ENCODE measurements around the gene EIF3K. TPM values are rescaled to one million over a fixed set of nuclear protein-coding genes. Genes with fewer than 3 reads are reported as not detected.

EIF3K gene
- total and polyA plus RNA-seq, 2 of the 8 experiments (the other 6 are each of a cell fraction or from before 2014, with no cell fraction given), result 329 to 937 TPM

DNA sequence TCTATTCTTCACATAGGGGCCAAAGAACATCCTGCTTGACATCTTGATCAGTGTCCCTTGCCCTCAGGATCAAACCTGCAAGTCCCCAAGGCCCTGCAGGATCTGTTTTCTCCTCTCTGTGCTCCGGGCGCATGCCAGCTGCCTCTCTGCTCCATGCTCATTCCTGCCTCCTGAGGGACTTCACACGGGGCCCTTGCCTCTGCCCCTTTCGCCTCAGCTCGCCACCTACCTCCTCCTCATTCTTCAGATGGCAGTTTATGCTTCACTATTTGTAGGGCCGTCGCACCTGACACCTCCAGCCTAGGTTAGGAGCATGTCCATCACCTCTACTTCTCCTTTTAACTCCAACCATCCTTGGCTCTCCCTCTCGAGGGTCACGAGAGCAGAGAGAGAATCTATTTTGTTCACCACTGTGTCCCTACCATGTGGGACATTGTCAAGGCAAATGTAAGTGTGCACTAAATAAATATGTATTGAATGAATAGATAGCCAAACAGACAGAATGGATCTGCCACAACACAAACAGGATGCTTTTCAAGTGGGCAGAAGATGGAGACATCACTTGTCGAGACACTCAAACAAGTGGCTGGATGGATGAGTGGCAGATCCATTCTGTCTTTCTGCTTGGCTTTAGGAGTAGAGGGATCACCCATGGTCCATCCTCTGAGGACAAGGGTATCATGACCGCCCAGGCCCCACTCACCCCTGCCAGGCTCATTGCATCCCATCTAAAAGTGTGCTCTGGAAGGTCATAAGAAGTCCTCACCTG, 58.1 kb downstream of the EIF3K start:
- no peak overlapping the region for H3K56ac ChIP-seq (replicated peaks; ENCODE audit: insufficient read length, low read depth, low read length)
- peaks cover 3 to 15% (median 8%) of the 10 kb centered on the region in 4 experiments for H3K4me1 ChIP-seq (replicated peaks in 1 of 4; ENCODE audit: control insufficient read depth in 3 of 4, insufficient read depth in 4 of 4, low read length in 3 of 4)
- no peak overlapping the region for H4K8ac ChIP-seq (ENCODE audit: extremely low read depth, insufficient read depth, low read length)
- no peak overlapping the region for H2BK120ac ChIP-seq (replicated peaks; ENCODE audit: low read depth, low read length)
- 87% methylated on average over 9 of the region's 11 CpGs; no CpG with 5 or more reads in 1 of the 2 experiments for whole genome bisulfite sequencing, 2 experiments (ENCODE audit: extremely low coverage in 1 of 2, insufficient coverage in 1 of 2, insufficient read length in 1 of 2, insufficient replicate concordance in 2 of 2, low coverage in 1 of 2, low lambda C conversion rate in 2 of 2, missing lambda C conversion rate in 1 of 2)
- no peaks in the 10 kb centered on the region for H3K27me3 ChIP-seq (replicated peaks in 1 of 4; ENCODE audit: control insufficient read depth in 3 of 4, extremely low read depth in 1 of 4, insufficient read depth in 3 of 4, low read length in 3 of 4)
- H3K4me2 ChIP-seq (ENCODE audit: insufficient read depth in 1 of 2, low read depth in 2 of 2, low read length in 2 of 2), result no peak overlapping the region
- FAIRE-seq (no peak), DNase-seq (ENCODE audit: low read depth in 1 of 2, low spot score in 2 of 2) (no peak)
- ChIA-PET POLR2A (ENCODE audit: partially characterized antibody) (interaction anchor here (1.2 to 23.4 kb wide), 2 partner anchors 15 to 40 kb away, joined by 4 to 495 read pairs; no protein-coding TSS in a partner anchor), CTCF (ENCODE audit: partially characterized antibody) (interaction anchor here (0.9 to 3.3 kb wide), 8 partner anchors 9 to 64 kb away, joined by 3 to 10 read pairs (median 5); no protein-coding TSS in a partner anchor)
- peak overlapping the region; percentile 5 for H3K4ac ChIP-seq (replicated peaks; ENCODE audit: insufficient read length, low read depth, low read length)
- H3K79me1 ChIP-seq (ENCODE audit: low read depth, low read length), result peaks cover 28% of the 10 kb centered on the region
- no peak overlapping the region for H2AFZ ChIP-seq (ENCODE audit: low read length)
- H3K18ac ChIP-seq (ENCODE audit: extremely low read depth, low read length), result no peak overlapping the region
- 0 out of 2 replicates have a peak overlapping the region, but pooled peaks have one; percentile 5 for H3K27ac ChIP-seq (ENCODE audit: low read depth, low read length)
- no peak overlapping the region for H3K23ac ChIP-seq (ENCODE audit: insufficient read length)
- H4K5ac ChIP-seq (ENCODE audit: insufficient read length, low read depth, low read length), result no peak overlapping the region
- peaks cover 27 to 89% of the 10 kb centered on the region in 2 experiments for H3K79me2 ChIP-seq (ENCODE audit: control insufficient read depth in 1 of 2, insufficient read depth in 2 of 2, low read length in 2 of 2)
- no peaks in the 10 kb centered on the region for H3K36me3 ChIP-seq (ENCODE audit: control insufficient read depth in 2 of 4, insufficient read depth in 4 of 4, low read length in 3 of 4)
- no peaks in the 10 kb centered on the region for H3K9me3 ChIP-seq (ENCODE audit: insufficient read depth in 2 of 2, low read depth in 1 of 2, low read length in 1 of 2)
- H2BK20ac ChIP-seq (ENCODE audit: low read length), result no peak overlapping the region
- H2AK5ac ChIP-seq (ENCODE audit: low read depth, low read length), result no peak overlapping the region
- no peak overlapping the region for H2BK12ac ChIP-seq (ENCODE audit: low read depth, low read length)
- H3K4me3 ChIP-seq (ENCODE audit: extremely low read depth in 1 of 4, insufficient read depth in 2 of 4, low read depth in 3 of 4, low read length in 4 of 4), result no peak overlapping the region
- H3K14ac ChIP-seq (ENCODE audit: insufficient read length), result no peak overlapping the region
- peaks cover 6 to 25% of the 10 kb centered on the region in 2 experiments for H4K20me1 ChIP-seq (replicated peaks in 1 of 2; ENCODE audit: control insufficient read depth in 1 of 2, insufficient read depth in 2 of 2, low read length in 2 of 2)
- no peak overlapping the region for H4K91ac ChIP-seq (replicated peaks; ENCODE audit: insufficient read length, low read length)
- H3K23me2 ChIP-seq (ENCODE audit: low read depth, low read length), result no peaks in the 10 kb centered on the region
- no peak overlapping the region for H3K9ac ChIP-seq (replicated peaks in 1 of 4; ENCODE audit: extremely low read depth in 1 of 4, low read depth in 3 of 4, low read length in 3 of 4)
- peak overlapping the region; percentile 74 for H2BK5ac ChIP-seq (ENCODE audit: low read depth, low read length)
- no peak overlapping the region for H2BK15ac ChIP-seq (ENCODE audit: low read length)
- TF ChIP-seq, protein P1, sequence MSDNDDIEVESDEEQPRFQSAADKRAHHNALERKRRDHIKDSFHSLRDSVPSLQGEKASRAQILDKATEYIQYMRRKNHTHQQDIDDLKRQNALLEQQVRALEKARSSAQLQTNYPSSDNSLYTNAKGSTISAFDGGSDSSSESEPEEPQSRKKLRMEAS (IDR thresholded peaks at IDR 0.05), result no peak
- TF ChIP-seq, protein P2, sequence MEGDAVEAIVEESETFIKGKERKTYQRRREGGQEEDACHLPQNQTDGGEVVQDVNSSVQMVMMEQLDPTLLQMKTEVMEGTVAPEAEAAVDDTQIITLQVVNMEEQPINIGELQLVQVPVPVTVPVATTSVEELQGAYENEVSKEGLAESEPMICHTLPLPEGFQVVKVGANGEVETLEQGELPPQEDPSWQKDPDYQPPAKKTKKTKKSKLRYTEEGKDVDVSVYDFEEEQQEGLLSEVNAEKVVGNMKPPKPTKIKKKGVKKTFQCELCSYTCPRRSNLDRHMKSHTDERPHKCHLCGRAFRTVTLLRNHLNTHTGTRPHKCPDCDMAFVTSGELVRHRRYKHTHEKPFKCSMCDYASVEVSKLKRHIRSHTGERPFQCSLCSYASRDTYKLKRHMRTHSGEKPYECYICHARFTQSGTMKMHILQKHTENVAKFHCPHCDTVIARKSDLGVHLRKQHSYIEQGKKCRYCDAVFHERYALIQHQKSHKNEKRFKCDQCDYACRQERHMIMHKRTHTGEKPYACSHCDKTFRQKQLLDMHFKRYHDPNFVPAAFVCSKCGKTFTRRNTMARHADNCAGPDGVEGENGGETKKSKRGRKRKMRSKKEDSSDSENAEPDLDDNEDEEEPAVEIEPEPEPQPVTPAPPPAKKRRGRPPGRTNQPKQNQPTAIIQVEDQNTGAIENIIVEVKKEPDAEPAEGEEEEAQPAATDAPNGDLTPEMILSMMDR (IDR thresholded peaks at IDR 0.05; ENCODE audit: control extremely low read depth in 1 of 3, insufficient read depth in 1 of 3, low read depth in 1 of 3, low read length in 3 of 3), result no peak
- TF ChIP-seq JUN (IDR thresholded peaks at IDR 0.05; ENCODE audit: low read depth, low read length), result no peak
- no peak for TF ChIP-seq HDAC6 (IDR thresholded peaks at IDR 0.05; ENCODE audit: low read depth, low read length)
- TF ChIP-seq POU5F1 (IDR thresholded peaks at IDR 0.05; ENCODE audit: low read depth, low read length), result no peak
- no peak for TF ChIP-seq SIRT6 (IDR thresholded peaks at IDR 0.05; ENCODE audit: low read length)
- no peak for TF ChIP-seq SP2 (IDR thresholded peaks at IDR 0.05; ENCODE audit: low read length)
- no peak for TF ChIP-seq GTF2F1 (IDR thresholded peaks at IDR 0.05; ENCODE audit: borderline replicate concordance, low read depth, low read length)
- no peak for TF ChIP-seq RBBP5 (IDR thresholded peaks at IDR 0.05; ENCODE audit: borderline replicate concordance, low read depth, low read length)
- TF ChIP-seq CHD2 (IDR thresholded peaks at IDR 0.05; ENCODE audit: low read length), result no peak

Measured in H1 (cell line).